WTC11 (cell line): ENCODE data around the gene ALDH8A1. TPM values are rescaled to one million over a fixed set of nuclear protein-coding genes. Genes with fewer than 3 reads are reported as not detected.

ENCODE experiments used
- ATAC-seq: fragments of 200-7000 bp; cut with Tn5 transposase; 2 replicates; pipeline ENCODE4 v1.10.0; 2021; ENCODE audit warnings: mild to moderate bottlenecking, moderate library complexity
- CTCF ChIA-PET: fragments of 300-600 bp; sonication (Branson Sonifier 250); formaldehyde crosslinking; loops from one replicate; lab custom pipeline; 2021; ENCODE audit warnings: antibody characterized with exemption; lab: Charles Lee
- POLR2A ChIA-PET: fragments of 350-600 bp; sonication (Branson Sonifier 250); formaldehyde crosslinking; loops from one replicate; lab custom pipeline; 2021; ENCODE audit warnings: antibody characterized with exemption; lab: Charles Lee
- DNase-seq: peaks from one replicate; pipeline ENCODE4 v3.0.0; 2021; ENCODE audit warnings: low spot score
- H3K27ac Mint-ChIP-seq: 2 replicates; pipeline ENCODE4 v1.8.0; 2021; ENCODE audit warnings: mixed read lengths
- H3K27me3 Mint-ChIP-seq: 2 replicates; pipeline ENCODE4 v1.8.0; 2021; ENCODE audit warnings: low read depth, mild to moderate bottlenecking, moderate library complexity, mixed read lengths
- H3K36me3 Mint-ChIP-seq: 2 replicates; pipeline ENCODE4 v1.8.0; 2021; ENCODE audit warnings: mixed read lengths
- H3K4me1 Mint-ChIP-seq: 2 replicates; pipeline ENCODE4 v1.8.0; 2022; ENCODE audit warnings: mixed read lengths
- H3K4me3 Mint-ChIP-seq: 2 replicates; pipeline ENCODE4 v1.8.0; 2021; ENCODE audit warnings: mild to moderate bottlenecking, moderate library complexity, mixed read lengths
- H3K9me3 Mint-ChIP-seq: 2 replicates; pipeline ENCODE4 v1.8.0; 2021; ENCODE audit warnings: mixed read lengths
- ATF1 ChIP-seq: sonication (generic); formaldehyde crosslinking; IDR thresholded peaks from 2 replicates; pipeline ENCODE4 v1.8.1; 2023; ENCODE audit warnings: mild to moderate bottlenecking, moderate library complexity, missing genetic modification reagents
- CDX4 ChIP-seq: fragments of 250-450 bp; sonication (Bioruptor Pico); IDR thresholded peaks from 2 replicates; pipeline ENCODE4 v1.9.0; 2021; ENCODE audit warnings: moderate library complexity, mild to moderate bottlenecking, inconsistent platforms, borderline replicate concordance
- CREB1 ChIP-seq: sonication (generic); formaldehyde crosslinking; IDR thresholded peaks from 2 replicates; pipeline ENCODE4 v1.8.0; 2023; ENCODE audit warnings: mild to moderate bottlenecking, missing genetic modification reagents
- E2F5 ChIP-seq: sonication (generic); formaldehyde crosslinking; IDR thresholded peaks from 2 replicates; pipeline ENCODE4 v1.8.1; 2022; ENCODE audit warnings: mild to moderate bottlenecking, moderate library complexity, missing genetic modification reagents
- ELF4 ChIP-seq: sonication (generic); formaldehyde crosslinking; IDR thresholded peaks from 2 replicates; pipeline ENCODE4 v1.8.1; 2022; ENCODE audit warnings: low read depth, mild to moderate bottlenecking, moderate library complexity, missing genetic modification reagents
- FOXK1 ChIP-seq: sonication (generic); formaldehyde crosslinking; IDR thresholded peaks from 2 replicates; pipeline ENCODE4 v1.8.0; 2022; ENCODE audit warnings: mild to moderate bottlenecking, moderate library complexity, missing genetic modification reagents
- GTF2I ChIP-seq: fragments of 250-450 bp; sonication (Bioruptor Pico); conservative IDR thresholded peaks from 2 replicates; pipeline ENCODE4 v1.4.0; 2021; ENCODE audit warnings: mild to moderate bottlenecking
- HMGA2 ChIP-seq: fragments of 250-450 bp; sonication (Bioruptor Pico); IDR thresholded peaks from 2 replicates; pipeline ENCODE4 v1.4.0; 2021; ENCODE audit warnings: mild to moderate bottlenecking, moderate library complexity
- JAZF1 ChIP-seq: fragments of 250-450 bp; sonication (Bioruptor Pico); IDR thresholded peaks from 2 replicates; pipeline ENCODE4 v1.9.0; 2021; ENCODE audit warnings: moderate library complexity, mild to moderate bottlenecking, inconsistent platforms
- JUN ChIP-seq: sonication (generic); formaldehyde crosslinking; IDR thresholded peaks from 2 replicates; pipeline ENCODE4 v1.8.0; 2023; ENCODE audit warnings: mild to moderate bottlenecking, missing genetic modification reagents
- NFE2L1 ChIP-seq: sonication (generic); formaldehyde crosslinking; IDR thresholded peaks from 2 replicates; pipeline ENCODE4 v1.8.1; 2023; ENCODE audit warnings: missing genetic modification reagents
- NR2C2 ChIP-seq: sonication (generic); formaldehyde crosslinking; IDR thresholded peaks from 2 replicates; pipeline ENCODE4 v1.8.0; 2022; ENCODE audit warnings: mild to moderate bottlenecking, missing genetic modification reagents
- OVOL2 ChIP-seq: fragments of 250-450 bp; sonication (Bioruptor Pico); IDR thresholded peaks from 2 replicates; pipeline ENCODE4 v1.9.0; 2021; ENCODE audit warnings: mild to moderate bottlenecking, borderline replicate concordance
- PRRX2 ChIP-seq: fragments of 250-450 bp; sonication (Bioruptor Pico); IDR thresholded peaks from 2 replicates; pipeline ENCODE4 v1.8.0; 2021; ENCODE audit warnings: mild to moderate bottlenecking
- STAT6 ChIP-seq: sonication (generic); formaldehyde crosslinking; conservative IDR thresholded peaks from 2 replicates; pipeline ENCODE4 v1.8.1; 2023; ENCODE audit warnings: mild to moderate bottlenecking, low read depth, missing genetic modification reagents, moderate library complexity
- TEAD1 ChIP-seq: sonication (generic); formaldehyde crosslinking; IDR thresholded peaks from 2 replicates; pipeline ENCODE4 v1.8.0; 2022; ENCODE audit warnings: mild to moderate bottlenecking, missing genetic modification reagents
- ZNF671 ChIP-seq: fragments of 250-450 bp; sonication (Bioruptor Pico); IDR thresholded peaks from 2 replicates; pipeline ENCODE4 v1.8.0; 2021; ENCODE audit warnings: mild to moderate bottlenecking
- total RNA-seq: library from RNA; stranded (reverse); gene quantifications from 3 replicates; pipeline ENCODE4 v1.2.3, GENCODE V29; 2021
- TF ChIP-seq, protein P1 (sequence below): sonication (generic); formaldehyde crosslinking; IDR thresholded peaks from 2 replicates; pipeline ENCODE4 v1.8.0; 2023; ENCODE audit warnings: missing genetic modification reagents, mild to moderate bottlenecking, borderline replicate concordance
- TF ChIP-seq, protein P2 (sequence below): fragments of 250-450 bp; sonication (Bioruptor Pico); IDR thresholded peaks from 2 replicates; pipeline ENCODE4 v1.9.0; 2021; ENCODE audit warnings: mild to moderate bottlenecking
- TF ChIP-seq, protein P3 (sequence below): sonication (generic); formaldehyde crosslinking; IDR thresholded peaks from 2 replicates; pipeline ENCODE4 v1.8.1; 2023; ENCODE audit warnings: mild to moderate bottlenecking, missing genetic modification reagents

Gene ALDH8A1
- total RNA-seq, 1 experiment from 2014 or later = 0.17 TPM

DNA sequence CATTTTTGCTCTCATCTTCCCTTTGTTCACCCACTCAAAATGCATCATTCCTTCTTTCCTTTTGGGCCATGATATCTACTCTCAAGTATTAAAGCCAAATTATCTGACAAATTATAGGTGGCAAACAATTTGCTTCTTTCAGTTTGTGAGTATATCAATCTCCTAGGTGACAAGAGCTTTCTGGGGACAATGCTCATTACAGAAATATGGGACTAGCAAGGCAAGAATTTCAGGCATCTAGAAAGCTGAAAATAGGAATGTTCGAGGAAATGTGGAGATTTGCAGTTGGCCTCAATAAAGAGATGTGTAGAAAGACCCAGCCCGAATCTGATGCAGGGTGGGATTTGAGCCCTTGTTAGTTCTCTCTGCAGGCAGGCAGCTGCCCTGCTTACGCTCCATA is 71.8 kb downstream of the ALDH8A1 start:
- Mint-ChIP-seq H3K27ac (no peak overlapping the region), H3K27me3 (no peaks in the 10 kb centered on the region; the same call in 1 of the 2 replicates), H3K36me3 (peaks cover 13% of the 10 kb centered on the region), H3K4me3 (no peak overlapping the region)
- CTCF ChIA-PET = no interaction called here
- DNase-seq = no peak
- TF ChIP-seq HMGA2 (CRISPR knock-in tag) (no peak), GTF2I (CRISPR knock-in tag) (no peak), NFE2L1 (CRISPR knock-in tag) (no peak)
- TF ChIP-seq, all 79 proteins: peak for 0
- Mint-ChIP-seq H3K9me3 (peaks cover 26% of the 10 kb centered on the region), H3K4me1 (no peaks in the 10 kb centered on the region)
- POLR2A ChIA-PET = no interaction called here
- ATAC-seq = no peak

GRCh38 chr6:134875367-134875766 is 74.5 kb downstream of the ALDH8A1 start:
- H3K9me3 Mint-ChIP-seq = peaks cover 26% of the 10 kb centered on the region
- POLR2A ChIA-PET = no interaction called here
- H3K27me3 Mint-ChIP-seq = no peaks in the 10 kb centered on the region; the same call in 1 of the 2 replicates
- ATAC-seq (no peak), DNase-seq (no peak)
- H3K36me3 Mint-ChIP-seq = peaks cover 13% of the 10 kb centered on the region
- no peak overlapping the region for H3K27ac Mint-ChIP-seq
- H3K4me3 Mint-ChIP-seq = no peak overlapping the region
- TF ChIP-seq ZNF671 (CRISPR knock-in tag) (no peak), JAZF1 (CRISPR knock-in tag) (no peak), CREB1 (CRISPR knock-in tag) (no peak), NFE2L1 (CRISPR knock-in tag) (no peak), E2F5 (CRISPR knock-in tag) (no peak), FOXK1 (CRISPR knock-in tag) (no peak), TEAD1 (CRISPR knock-in tag) (no peak), JUN (no peak), OVOL2 (no peak), PRRX2 (CRISPR knock-in tag) (no peak), STAT6 (CRISPR knock-in tag) (no peak), ELF4 (CRISPR knock-in tag) (no peak), ATF1 (CRISPR knock-in tag) (no peak), NR2C2 (CRISPR knock-in tag) (no peak), CDX4 (CRISPR knock-in tag) (no peak)
- TF ChIP-seq, protein P1, sequence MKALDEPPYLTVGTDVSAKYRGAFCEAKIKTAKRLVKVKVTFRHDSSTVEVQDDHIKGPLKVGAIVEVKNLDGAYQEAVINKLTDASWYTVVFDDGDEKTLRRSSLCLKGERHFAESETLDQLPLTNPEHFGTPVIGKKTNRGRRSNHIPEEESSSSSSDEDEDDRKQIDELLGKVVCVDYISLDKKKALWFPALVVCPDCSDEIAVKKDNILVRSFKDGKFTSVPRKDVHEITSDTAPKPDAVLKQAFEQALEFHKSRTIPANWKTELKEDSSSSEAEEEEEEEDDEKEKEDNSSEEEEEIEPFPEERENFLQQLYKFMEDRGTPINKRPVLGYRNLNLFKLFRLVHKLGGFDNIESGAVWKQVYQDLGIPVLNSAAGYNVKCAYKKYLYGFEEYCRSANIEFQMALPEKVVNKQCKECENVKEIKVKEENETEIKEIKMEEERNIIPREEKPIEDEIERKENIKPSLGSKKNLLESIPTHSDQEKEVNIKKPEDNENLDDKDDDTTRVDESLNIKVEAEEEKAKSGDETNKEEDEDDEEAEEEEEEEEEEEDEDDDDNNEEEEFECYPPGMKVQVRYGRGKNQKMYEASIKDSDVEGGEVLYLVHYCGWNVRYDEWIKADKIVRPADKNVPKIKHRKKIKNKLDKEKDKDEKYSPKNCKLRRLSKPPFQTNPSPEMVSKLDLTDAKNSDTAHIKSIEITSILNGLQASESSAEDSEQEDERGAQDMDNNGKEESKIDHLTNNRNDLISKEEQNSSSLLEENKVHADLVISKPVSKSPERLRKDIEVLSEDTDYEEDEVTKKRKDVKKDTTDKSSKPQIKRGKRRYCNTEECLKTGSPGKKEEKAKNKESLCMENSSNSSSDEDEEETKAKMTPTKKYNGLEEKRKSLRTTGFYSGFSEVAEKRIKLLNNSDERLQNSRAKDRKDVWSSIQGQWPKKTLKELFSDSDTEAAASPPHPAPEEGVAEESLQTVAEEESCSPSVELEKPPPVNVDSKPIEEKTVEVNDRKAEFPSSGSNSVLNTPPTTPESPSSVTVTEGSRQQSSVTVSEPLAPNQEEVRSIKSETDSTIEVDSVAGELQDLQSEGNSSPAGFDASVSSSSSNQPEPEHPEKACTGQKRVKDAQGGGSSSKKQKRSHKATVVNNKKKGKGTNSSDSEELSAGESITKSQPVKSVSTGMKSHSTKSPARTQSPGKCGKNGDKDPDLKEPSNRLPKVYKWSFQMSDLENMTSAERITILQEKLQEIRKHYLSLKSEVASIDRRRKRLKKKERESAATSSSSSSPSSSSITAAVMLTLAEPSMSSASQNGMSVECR (CRISPR knock-in tag) = no peak
- TF ChIP-seq, protein P2, sequence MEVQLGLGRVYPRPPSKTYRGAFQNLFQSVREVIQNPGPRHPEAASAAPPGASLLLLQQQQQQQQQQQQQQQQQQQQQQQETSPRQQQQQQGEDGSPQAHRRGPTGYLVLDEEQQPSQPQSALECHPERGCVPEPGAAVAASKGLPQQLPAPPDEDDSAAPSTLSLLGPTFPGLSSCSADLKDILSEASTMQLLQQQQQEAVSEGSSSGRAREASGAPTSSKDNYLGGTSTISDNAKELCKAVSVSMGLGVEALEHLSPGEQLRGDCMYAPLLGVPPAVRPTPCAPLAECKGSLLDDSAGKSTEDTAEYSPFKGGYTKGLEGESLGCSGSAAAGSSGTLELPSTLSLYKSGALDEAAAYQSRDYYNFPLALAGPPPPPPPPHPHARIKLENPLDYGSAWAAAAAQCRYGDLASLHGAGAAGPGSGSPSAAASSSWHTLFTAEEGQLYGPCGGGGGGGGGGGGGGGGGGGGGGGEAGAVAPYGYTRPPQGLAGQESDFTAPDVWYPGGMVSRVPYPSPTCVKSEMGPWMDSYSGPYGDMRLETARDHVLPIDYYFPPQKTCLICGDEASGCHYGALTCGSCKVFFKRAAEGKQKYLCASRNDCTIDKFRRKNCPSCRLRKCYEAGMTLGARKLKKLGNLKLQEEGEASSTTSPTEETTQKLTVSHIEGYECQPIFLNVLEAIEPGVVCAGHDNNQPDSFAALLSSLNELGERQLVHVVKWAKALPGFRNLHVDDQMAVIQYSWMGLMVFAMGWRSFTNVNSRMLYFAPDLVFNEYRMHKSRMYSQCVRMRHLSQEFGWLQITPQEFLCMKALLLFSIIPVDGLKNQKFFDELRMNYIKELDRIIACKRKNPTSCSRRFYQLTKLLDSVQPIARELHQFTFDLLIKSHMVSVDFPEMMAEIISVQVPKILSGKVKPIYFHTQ (CRISPR knock-in tag) = no peak
- TF ChIP-seq, protein P3, sequence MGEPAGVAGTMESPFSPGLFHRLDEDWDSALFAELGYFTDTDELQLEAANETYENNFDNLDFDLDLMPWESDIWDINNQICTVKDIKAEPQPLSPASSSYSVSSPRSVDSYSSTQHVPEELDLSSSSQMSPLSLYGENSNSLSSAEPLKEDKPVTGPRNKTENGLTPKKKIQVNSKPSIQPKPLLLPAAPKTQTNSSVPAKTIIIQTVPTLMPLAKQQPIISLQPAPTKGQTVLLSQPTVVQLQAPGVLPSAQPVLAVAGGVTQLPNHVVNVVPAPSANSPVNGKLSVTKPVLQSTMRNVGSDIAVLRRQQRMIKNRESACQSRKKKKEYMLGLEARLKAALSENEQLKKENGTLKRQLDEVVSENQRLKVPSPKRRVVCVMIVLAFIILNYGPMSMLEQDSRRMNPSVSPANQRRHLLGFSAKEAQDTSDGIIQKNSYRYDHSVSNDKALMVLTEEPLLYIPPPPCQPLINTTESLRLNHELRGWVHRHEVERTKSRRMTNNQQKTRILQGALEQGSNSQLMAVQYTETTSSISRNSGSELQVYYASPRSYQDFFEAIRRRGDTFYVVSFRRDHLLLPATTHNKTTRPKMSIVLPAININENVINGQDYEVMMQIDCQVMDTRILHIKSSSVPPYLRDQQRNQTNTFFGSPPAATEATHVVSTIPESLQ (CRISPR knock-in tag) = no peak
- peaks cover 8% of the 10 kb centered on the region for H3K4me1 Mint-ChIP-seq
- CTCF ChIA-PET = no interaction called here
